ENCODE measurements around the gene KCNQ1. TPM values are rescaled to one million over a fixed set of nuclear protein-coding genes. Genes with fewer than 3 reads are reported as not detected.

The KCNQ1 gene
- polyA plus RNA-seq, 2 donors = 0.31 to 0.52 TPM

GRCh38 chr11:2679011-2679676 lies 234.3 kb downstream of the KCNQ1 start:
- peaks cover 0 to 3% of the 10 kb centered on the region in 2 donors for H3K36me3 ChIP-seq (ENCODE audit: control insufficient read depth in 2 of 2, insufficient read depth in 2 of 2, low read length in 1 of 2)
- 96 to 97% methylated on average over 2 of the region's 2 CpGs for WGBS, 2 donors
- no peaks in the 10 kb centered on the region for H3K27me3 ChIP-seq (ENCODE audit: control insufficient read depth in 1 of 2, insufficient read depth in 2 of 2, low read length in 2 of 2)
- no peak overlapping the region for H3K27ac ChIP-seq (ENCODE audit: low read depth in 2 of 2, low read length in 1 of 2)
- no peaks in the 10 kb centered on the region for H3K9me3 ChIP-seq (ENCODE audit: control insufficient read depth in 2 of 2, insufficient read depth in 1 of 2, low read depth in 1 of 2, low read length in 1 of 2)
- H3K4me3 ChIP-seq (ENCODE audit: low read depth in 1 of 2, low read length in 2 of 2) = no peak overlapping the region
- no peaks in the 10 kb centered on the region for H3K4me1 ChIP-seq (ENCODE audit: control insufficient read depth in 2 of 2, insufficient read depth in 2 of 2, low read length in 1 of 2)

- no peak overlapping the region for H3K4me3 ChIP-seq (ENCODE audit: low read depth in 1 of 2, low read length in 2 of 2)
- no peaks in the 10 kb centered on the region for H3K27me3 ChIP-seq (ENCODE audit: control insufficient read depth in 1 of 2, insufficient read depth in 2 of 2, low read length in 2 of 2)
- 82 to 84% methylated on average over 5 of the region's 5 CpGs for WGBS, 2 donors
- H3K27ac ChIP-seq (ENCODE audit: low read depth in 2 of 2, low read length in 1 of 2) = no peak overlapping the region
- no peaks in the 10 kb centered on the region for H3K9me3 ChIP-seq (ENCODE audit: control insufficient read depth in 2 of 2, insufficient read depth in 1 of 2, low read depth in 1 of 2, low read length in 1 of 2)
- no peaks in the 10 kb centered on the region for H3K4me1 ChIP-seq (ENCODE audit: control insufficient read depth in 2 of 2, insufficient read depth in 2 of 2, low read length in 1 of 2)
- peaks cover 0 to 2% of the 10 kb centered on the region in 2 donors for H3K36me3 ChIP-seq (ENCODE audit: control insufficient read depth in 2 of 2, insufficient read depth in 2 of 2, low read length in 1 of 2)
Observed at GRCh38 chr11:2681408-2682145, 236.8 kb downstream of the KCNQ1 start.

- H3K36me3 ChIP-seq (ENCODE audit: control insufficient read depth in 2 of 2, insufficient read depth in 2 of 2, low read length in 1 of 2) = peaks cover 0 to 2% of the 10 kb centered on the region in 2 donors
- no peaks in the 10 kb centered on the region for H3K27me3 ChIP-seq (ENCODE audit: control insufficient read depth in 1 of 2, insufficient read depth in 2 of 2, low read length in 2 of 2)
- no peaks in the 10 kb centered on the region for H3K9me3 ChIP-seq (ENCODE audit: control insufficient read depth in 2 of 2, insufficient read depth in 1 of 2, low read depth in 1 of 2, low read length in 1 of 2)
- H3K27ac ChIP-seq (ENCODE audit: low read depth in 2 of 2, low read length in 1 of 2) = no peak overlapping the region
- no peak overlapping the region for H3K4me3 ChIP-seq (ENCODE audit: low read depth in 1 of 2, low read length in 2 of 2)
- peaks cover 0 to 7% of the 10 kb centered on the region in 2 donors for H3K4me1 ChIP-seq (ENCODE audit: control insufficient read depth in 2 of 2, insufficient read depth in 2 of 2, low read length in 1 of 2)
- 74 to 82% methylated on average over 4 of the region's 4 CpGs for WGBS, 2 donors
Observed at GRCh38 chr11:2683806-2684205, 239.0 kb downstream of the KCNQ1 start.

- WGBS, 2 donors = 97 to 100% methylated on average over 1 of the region's 1 CpG
- H3K9me3 ChIP-seq (ENCODE audit: control insufficient read depth in 2 of 2, insufficient read depth in 1 of 2, low read depth in 1 of 2, low read length in 1 of 2) = no peaks in the 10 kb centered on the region
- H3K36me3 ChIP-seq (ENCODE audit: control insufficient read depth in 2 of 2, insufficient read depth in 2 of 2, low read length in 1 of 2) = peaks cover 0 to 2% of the 10 kb centered on the region in 2 donors
- no peaks in the 10 kb centered on the region for H3K27me3 ChIP-seq (ENCODE audit: control insufficient read depth in 1 of 2, insufficient read depth in 2 of 2, low read length in 2 of 2)
- H3K27ac ChIP-seq (ENCODE audit: low read depth in 2 of 2, low read length in 1 of 2) = no peak overlapping the region
- no peak overlapping the region for H3K4me3 ChIP-seq (ENCODE audit: low read depth in 1 of 2, low read length in 2 of 2)
- H3K4me1 ChIP-seq (ENCODE audit: control insufficient read depth in 2 of 2, insufficient read depth in 2 of 2, low read length in 1 of 2) = peaks cover 0 to 7% of the 10 kb centered on the region in 2 donors
Observed at GRCh38 chr11:2684581-2684980, 239.8 kb downstream of the KCNQ1 start.

GRCh38 chr11:2685051-2685450 lies 240.2 kb downstream of the KCNQ1 start:
- Histone ChIP-seq H3K4me3 (ENCODE audit: low read depth in 1 of 2, low read length in 2 of 2) (no peak overlapping the region), H3K27me3 (ENCODE audit: control insufficient read depth in 1 of 2, insufficient read depth in 2 of 2, low read length in 2 of 2) (no peaks in the 10 kb centered on the region), H3K9me3 (ENCODE audit: control insufficient read depth in 2 of 2, insufficient read depth in 1 of 2, low read depth in 1 of 2, low read length in 1 of 2) (no peaks in the 10 kb centered on the region), H3K36me3 (ENCODE audit: control insufficient read depth in 2 of 2, insufficient read depth in 2 of 2, low read length in 1 of 2) (peaks cover 0 to 2% of the 10 kb centered on the region in 2 donors), H3K4me1 (ENCODE audit: control insufficient read depth in 2 of 2, insufficient read depth in 2 of 2, low read length in 1 of 2) (peaks cover 0 to 7% of the 10 kb centered on the region in 2 donors), H3K27ac (ENCODE audit: low read depth in 2 of 2, low read length in 1 of 2) (no peak overlapping the region)
- WGBS, 2 donors = 85 to 86% methylated on average over 6 of the region's 6 CpGs

- Histone ChIP-seq H3K36me3 (ENCODE audit: control insufficient read depth in 2 of 2, insufficient read depth in 2 of 2, low read length in 1 of 2) (peaks cover 0 to 2% of the 10 kb centered on the region in 2 donors), H3K4me3 (ENCODE audit: low read depth in 1 of 2, low read length in 2 of 2) (no peak overlapping the region), H3K9me3 (ENCODE audit: control insufficient read depth in 2 of 2, insufficient read depth in 1 of 2, low read depth in 1 of 2, low read length in 1 of 2) (no peaks in the 10 kb centered on the region), H3K27ac (ENCODE audit: low read depth in 2 of 2, low read length in 1 of 2) (no peak overlapping the region), H3K4me1 (ENCODE audit: control insufficient read depth in 2 of 2, insufficient read depth in 2 of 2, low read length in 1 of 2) (peaks cover 0 to 7% of the 10 kb centered on the region in 2 donors), H3K27me3 (ENCODE audit: control insufficient read depth in 1 of 2, insufficient read depth in 2 of 2, low read length in 2 of 2) (no peaks in the 10 kb centered on the region)
- WGBS, 2 donors = 94% methylated on average over 13 of the region's 13 CpGs
Observed at GRCh38 chr11:2685566-2686359, 241.0 kb downstream of the KCNQ1 start.

GRCh38 chr11:2686360-2687222 lies 241.8 kb downstream of the KCNQ1 start:
- Histone ChIP-seq H3K4me1 (ENCODE audit: control insufficient read depth in 2 of 2, insufficient read depth in 2 of 2, low read length in 1 of 2) (peaks cover 0 to 7% of the 10 kb centered on the region in 2 donors), H3K9me3 (ENCODE audit: control insufficient read depth in 2 of 2, insufficient read depth in 1 of 2, low read depth in 1 of 2, low read length in 1 of 2) (no peaks in the 10 kb centered on the region), H3K4me3 (ENCODE audit: low read depth in 1 of 2, low read length in 2 of 2) (no peak overlapping the region), H3K27me3 (ENCODE audit: control insufficient read depth in 1 of 2, insufficient read depth in 2 of 2, low read length in 2 of 2) (no peaks in the 10 kb centered on the region), H3K36me3 (ENCODE audit: control insufficient read depth in 2 of 2, insufficient read depth in 2 of 2, low read length in 1 of 2) (peaks cover 0 to 2% of the 10 kb centered on the region in 2 donors), H3K27ac (ENCODE audit: low read depth in 2 of 2, low read length in 1 of 2) (no peak overlapping the region)
- WGBS, 2 donors = 91 to 96% methylated on average over 7 of the region's 7 CpGs

GRCh38 chr11:2687223-2687530 lies 242.4 kb downstream of the KCNQ1 start:
- WGBS, 2 donors = 75 to 92% methylated on average over 1 of the region's 1 CpG
- Histone ChIP-seq H3K9me3 (ENCODE audit: control insufficient read depth in 2 of 2, insufficient read depth in 1 of 2, low read depth in 1 of 2, low read length in 1 of 2) (no peaks in the 10 kb centered on the region), H3K27ac (ENCODE audit: low read depth in 2 of 2, low read length in 1 of 2) (no peak overlapping the region), H3K36me3 (ENCODE audit: control insufficient read depth in 2 of 2, insufficient read depth in 2 of 2, low read length in 1 of 2) (peaks cover 0 to 2% of the 10 kb centered on the region in 2 donors), H3K4me1 (ENCODE audit: control insufficient read depth in 2 of 2, insufficient read depth in 2 of 2, low read length in 1 of 2) (peaks cover 0 to 7% of the 10 kb centered on the region in 2 donors), H3K27me3 (ENCODE audit: control insufficient read depth in 1 of 2, insufficient read depth in 2 of 2, low read length in 2 of 2) (no peaks in the 10 kb centered on the region), H3K4me3 (ENCODE audit: low read depth in 1 of 2, low read length in 2 of 2) (no peak overlapping the region)

- H3K27me3 ChIP-seq (ENCODE audit: control insufficient read depth in 1 of 2, insufficient read depth in 2 of 2, low read length in 2 of 2) = no peaks in the 10 kb centered on the region
- H3K36me3 ChIP-seq (ENCODE audit: control insufficient read depth in 2 of 2, insufficient read depth in 2 of 2, low read length in 1 of 2) = peaks cover 0 to 2% of the 10 kb centered on the region in 2 donors
- H3K9me3 ChIP-seq (ENCODE audit: control insufficient read depth in 2 of 2, insufficient read depth in 1 of 2, low read depth in 1 of 2, low read length in 1 of 2) = no peaks in the 10 kb centered on the region
- H3K4me3 ChIP-seq (ENCODE audit: low read depth in 1 of 2, low read length in 2 of 2) = no peak overlapping the region
- no peak overlapping the region for H3K27ac ChIP-seq (ENCODE audit: low read depth in 2 of 2, low read length in 1 of 2)
- WGBS, 2 donors = 62 to 70% methylated on average over 7 of the region's 7 CpGs
- peaks cover 0 to 7% of the 10 kb centered on the region in 2 donors for H3K4me1 ChIP-seq (ENCODE audit: control insufficient read depth in 2 of 2, insufficient read depth in 2 of 2, low read length in 1 of 2)
Observed at GRCh38 chr11:2687782-2688191, 243.0 kb downstream of the KCNQ1 start.

All from esophagus (tissue), 2 donors.